GM21423 (cell line): ENCODE results near the gene PRSS57.
"Not testable (repeated sequence)": the region's sequence is repeated elsewhere in the genome, so short reads cannot be mapped to it uniquely, and the experiment has no call there.

ENCODE experiments used
- ATAC-seq: cut with Tn5 transposase; IDR thresholded peaks from one replicate; pipeline ENCODE4 v1.9.1; 2021; ENCODE audit warnings: mild to moderate bottlenecking, moderate library complexity; ENCODE audit not compliant: unreplicated experiment

The PRSS57 gene

DNA sequence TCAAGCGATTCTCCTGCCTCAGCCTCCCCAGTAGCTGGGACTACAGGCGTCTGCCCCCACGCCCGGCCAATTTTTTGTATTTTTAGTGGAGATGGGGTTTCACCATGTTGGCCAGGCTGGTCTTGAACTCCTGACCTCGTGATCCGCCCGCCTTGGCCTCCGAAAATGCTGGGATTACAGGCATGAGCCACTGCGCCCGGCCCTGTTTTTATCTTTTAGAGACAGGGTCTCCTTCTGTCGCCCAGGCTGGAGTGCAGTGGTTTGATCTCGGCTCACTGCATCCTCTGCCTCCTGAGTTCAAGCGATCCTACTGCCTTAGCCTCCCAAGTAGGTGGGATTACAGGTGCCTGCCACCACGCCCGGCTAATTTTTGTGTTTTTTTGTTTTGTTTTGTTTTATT lies 3.3 kb upstream of the PRSS57 start:
- not testable (repeated sequence) for ATAC-seq

DNA sequence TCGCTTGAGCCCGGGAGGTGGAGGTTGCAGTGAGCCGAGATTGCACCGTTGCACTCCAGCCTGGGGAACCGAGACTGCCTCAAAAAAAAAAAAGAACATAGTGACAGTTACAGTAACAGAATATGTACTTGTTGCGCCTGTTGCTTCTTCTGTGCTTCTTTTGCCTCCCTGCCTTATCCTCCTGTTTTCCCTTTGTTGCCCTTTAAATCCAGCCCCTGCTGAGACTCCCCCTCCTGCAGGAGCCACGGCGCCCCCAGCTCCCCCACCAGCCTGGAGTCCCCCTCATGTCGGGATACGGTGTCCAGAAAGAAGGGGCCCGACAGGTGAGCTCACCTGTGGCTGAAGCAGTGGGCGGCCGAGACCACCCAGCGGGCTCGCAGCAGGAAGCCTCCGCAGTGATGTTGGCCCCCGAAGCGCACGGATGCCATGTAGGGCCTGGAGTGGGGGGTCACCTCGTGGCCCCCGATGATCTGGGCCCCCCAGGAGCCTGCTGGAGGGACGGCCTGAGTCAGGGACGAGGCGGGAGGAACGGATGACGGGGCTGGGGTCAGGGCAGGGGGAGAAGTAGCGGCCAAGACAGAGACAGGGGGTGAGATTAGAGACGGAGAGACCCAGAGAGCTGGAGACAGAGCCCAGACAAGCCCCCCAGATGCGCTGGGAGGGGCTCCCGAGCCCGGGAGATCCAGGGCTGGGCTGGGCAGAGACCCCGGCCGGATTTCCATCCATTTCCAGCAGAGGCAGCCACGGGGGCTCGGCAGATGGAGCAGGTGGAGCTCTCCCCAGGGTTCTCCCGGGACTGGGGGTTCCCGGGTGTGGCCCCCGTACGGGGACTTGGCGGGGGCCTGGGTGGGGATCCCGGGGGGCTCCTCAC lies 536 bp downstream of the PRSS57 start:
- no peak for ATAC-seq

GRCh38 chr19:690203-690602 lies 5.0 kb downstream of the PRSS57 start:
- ATAC-seq: no peak

DNA sequence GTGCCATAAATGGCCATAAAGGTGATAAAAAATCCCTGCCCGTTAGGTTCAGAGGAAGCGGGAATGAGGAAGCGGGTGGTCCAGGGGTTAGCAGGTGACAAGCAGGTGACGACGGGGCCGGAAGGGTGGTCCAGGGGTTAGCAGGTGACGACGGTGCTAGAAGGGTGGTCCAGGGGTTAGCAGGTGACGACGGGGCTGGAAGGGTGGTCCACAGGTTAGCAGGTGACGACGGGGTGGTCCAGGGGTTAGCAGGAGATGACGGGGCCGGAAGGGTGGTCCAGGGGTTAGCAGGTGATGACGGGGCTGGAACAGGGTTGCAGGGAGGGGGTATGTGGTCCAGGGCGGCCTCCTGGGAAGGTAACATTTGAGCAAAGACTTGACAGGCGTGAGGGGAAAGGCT lies 6.3 kb downstream of the PRSS57 start:
- ATAC-seq: no peak

DNA sequence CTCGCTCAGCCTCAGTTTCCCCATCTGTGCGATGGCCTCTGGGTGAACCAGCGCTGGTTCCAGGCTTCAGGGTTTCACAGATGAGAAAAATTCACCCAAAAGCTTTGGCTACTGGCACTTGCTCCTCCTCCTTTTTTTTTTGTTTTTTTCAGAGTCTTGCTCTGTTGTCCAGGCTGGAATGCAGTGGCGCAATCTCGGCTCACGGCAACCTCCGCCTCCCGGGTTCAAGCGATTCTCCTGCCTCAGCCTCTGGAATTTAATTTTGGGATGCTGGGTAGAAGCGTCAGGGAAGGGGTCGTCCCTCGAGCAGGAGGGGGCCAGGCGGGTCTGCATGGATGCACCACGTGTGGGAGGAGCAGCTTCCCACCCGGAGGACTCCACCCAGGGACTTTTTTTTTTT lies 7.0 kb downstream of the PRSS57 start:
- ATAC-seq: no peak

- no peak for ATAC-seq
These were observed 7.6 kb downstream of the PRSS57 start for GRCh38 chr19:687569-688166.

GRCh38 chr19:686589-687297 lies 8.5 kb downstream of the PRSS57 start:
- no peak for ATAC-seq

GRCh38 chr19:685454-685931 lies 9.8 kb downstream of the PRSS57 start:
- ATAC-seq: no peak

DNA sequence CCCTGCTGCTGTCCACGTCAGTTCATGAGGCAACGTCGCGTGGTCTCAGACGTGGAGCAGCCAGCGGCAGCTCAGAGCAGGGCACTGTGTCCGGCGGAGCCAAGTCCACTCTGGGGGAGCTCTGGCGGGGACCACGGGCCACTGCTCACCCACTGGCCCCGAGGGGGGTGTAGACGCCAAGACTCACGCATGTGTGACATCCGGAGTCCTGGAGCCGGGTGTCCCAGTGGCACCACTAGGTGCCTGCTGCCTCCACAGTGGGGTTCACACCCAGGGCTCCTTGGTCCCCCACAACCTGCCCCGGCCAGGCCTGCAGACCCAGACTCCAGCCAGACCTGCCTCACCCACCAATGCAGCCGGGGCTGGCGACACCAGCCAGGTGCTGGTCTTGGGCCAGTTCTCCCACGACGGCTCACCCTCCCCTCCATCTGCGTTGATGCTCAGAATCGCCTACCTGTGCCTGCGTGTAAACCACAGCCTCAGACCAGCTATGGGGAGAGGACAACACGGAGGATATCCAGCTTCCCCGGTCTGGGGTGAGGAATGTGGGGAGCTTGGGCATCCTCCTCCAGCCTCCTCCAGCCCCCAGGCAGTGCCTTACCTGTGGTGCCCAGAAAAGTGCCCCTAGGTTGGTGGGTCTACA lies 12.5 kb downstream of the PRSS57 start:
- no peak for ATAC-seq

DNA sequence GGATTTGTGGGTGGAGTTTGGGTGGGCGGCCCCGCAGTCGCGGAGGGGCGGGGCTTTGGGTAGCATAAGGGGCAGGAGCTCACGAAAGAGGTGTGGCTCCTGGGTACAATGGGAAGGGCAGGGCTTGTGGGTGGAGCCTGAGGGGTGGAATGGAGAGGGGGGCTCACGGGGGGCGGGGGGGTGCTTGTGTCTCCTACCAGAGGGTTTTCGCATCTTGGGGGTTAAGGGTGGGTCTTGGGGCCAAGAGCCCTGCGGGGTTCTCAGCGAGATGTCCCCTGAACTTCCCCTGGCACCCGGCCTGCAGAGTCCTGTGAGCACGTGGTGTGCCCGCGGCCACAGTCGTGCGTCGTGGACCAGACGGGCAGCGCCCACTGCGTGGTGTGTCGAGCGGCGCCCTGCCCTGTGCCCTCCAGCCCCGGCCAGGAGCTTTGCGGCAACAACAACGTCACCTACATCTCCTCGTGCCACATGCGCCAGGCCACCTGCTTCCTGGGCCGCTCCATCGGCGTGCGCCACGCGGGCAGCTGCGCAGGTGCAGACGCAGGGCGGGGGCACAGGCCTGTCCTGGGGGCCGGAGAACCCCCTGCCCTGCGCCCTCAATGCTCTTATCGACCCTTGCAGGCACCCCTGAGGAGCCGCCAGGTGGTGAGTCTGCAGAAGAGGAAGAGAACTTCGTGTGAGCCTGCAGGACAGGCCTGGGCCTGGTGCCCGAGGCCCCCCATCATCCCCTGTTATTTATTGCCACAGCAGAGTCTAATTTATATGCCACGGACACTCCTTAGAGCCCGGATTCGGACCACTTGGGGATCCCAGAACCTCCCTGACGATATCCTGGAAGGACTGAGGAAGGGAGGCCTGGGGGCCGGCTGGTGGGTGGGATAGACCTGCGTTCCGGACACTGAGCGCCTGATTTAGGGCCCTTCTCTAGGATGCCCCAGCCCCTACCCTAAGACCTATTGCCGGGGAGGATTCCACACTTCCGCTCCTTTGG lies 13.9 kb downstream of the PRSS57 start:
- ATAC-seq: no peak

- peak; percentile 75 for ATAC-seq
These were observed 14.8 kb downstream of the PRSS57 start for GRCh38 chr19:680287-681028.

GRCh38 chr19:679418-680286 lies 15.6 kb downstream of the PRSS57 start:
- peak; percentile 12 for ATAC-seq

DNA sequence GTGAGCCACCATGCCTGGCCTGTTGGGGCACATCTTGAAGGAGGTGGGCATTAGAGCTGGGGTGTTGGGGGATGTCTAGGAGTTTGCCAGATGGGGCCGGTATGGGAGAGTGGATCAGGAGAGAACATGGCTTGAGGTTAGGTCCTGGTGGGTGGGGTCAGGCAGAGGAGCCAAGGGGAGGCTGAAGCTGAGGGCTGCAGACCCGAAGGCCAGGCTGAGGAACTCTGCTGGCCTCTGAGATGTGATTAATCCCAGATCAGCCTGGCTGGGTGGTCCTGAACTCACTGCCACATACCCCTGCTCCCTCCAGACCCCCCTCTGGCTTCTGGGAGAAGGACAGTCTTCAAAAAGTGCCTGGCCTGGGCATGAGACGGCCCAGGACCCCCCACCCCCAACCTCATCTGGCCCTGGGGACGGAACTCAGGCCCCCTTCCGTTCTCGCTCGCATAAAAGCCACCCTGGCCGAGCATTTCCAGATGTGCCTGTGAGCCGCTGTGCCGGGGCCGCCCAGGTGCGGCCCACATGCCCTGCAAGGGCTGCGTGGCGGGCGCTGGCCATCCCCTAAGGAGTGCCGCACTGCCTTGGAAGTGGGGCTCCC lies 16.4 kb downstream of the PRSS57 start:
- no peak for ATAC-seq

DNA sequence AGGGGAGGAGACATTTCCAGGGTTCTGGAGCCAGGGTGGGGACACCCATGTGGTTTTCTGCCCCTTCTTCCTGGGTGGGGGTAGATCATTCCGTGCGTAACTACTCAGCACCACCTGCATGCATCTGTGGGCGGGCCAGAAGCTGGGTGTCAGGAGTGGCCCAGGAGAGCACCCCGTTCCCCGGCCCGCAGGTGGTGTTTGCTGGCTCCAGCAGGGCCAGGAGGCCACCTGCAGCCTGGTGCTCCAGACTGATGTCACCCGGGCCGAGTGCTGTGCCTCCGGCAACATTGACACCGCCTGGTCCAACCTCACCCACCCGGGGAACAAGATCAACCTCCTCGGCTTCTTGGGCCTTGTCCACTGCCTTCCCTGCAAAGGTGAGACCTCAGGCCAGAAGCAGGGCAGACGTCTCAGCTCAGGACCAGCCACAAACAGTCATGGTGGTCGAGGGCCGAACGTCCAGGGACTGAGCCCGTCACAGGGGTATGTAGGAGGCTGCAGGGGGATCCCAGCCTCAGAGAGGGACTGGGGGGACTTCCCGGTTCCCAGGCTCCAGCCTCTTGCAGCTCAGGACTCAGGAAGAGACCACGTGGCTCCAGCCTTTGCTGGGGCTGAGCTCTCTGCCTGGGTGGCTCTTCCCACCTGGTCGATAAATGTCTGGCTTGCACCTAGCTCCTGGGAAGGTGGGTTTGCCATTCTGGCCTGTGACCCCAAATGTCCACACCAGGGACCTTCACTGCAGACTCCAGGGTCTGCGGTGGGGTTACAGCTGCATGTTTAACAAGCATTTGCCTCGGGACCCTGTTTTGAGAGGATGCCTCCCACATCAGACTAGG lies 17.4 kb downstream of the PRSS57 start:
- ATAC-seq: no peak

GRCh38 chr19:677201-677600 lies 18.1 kb downstream of the PRSS57 start:
- ATAC-seq: no peak

- no peak for ATAC-seq
These were observed 18.7 kb downstream of the PRSS57 start, which contains the start of gene FSTL3 for GRCh38 chr19:676339-677105. FSTL3 (plus strand) TSS chr19:676392; CDS start chr19:676424, 32 bp downstream.
